H9 (cell line): ENCODE measurements around the gene BPIFB1. TPM values are rescaled to one million over a fixed set of nuclear protein-coding genes. Genes with fewer than 3 reads are reported as not detected.
A peak's percentile ranks its signal among the peaks of the same experiment; 100 is the strongest.

Experiments used
- DNase-seq: peaks from one replicate; pipeline ENCODE4 v3.0.0-alpha.2; 2017
- H2AFZ ChIP-seq: one replicate; pipeline ENCODE4 v1.6.1; 2013; ENCODE audit warnings: mild to moderate bottlenecking, low read length, control low read depth, moderate library complexity
- H2AK5ac ChIP-seq: 2 replicates; pipeline ENCODE4 v1.6.1; 2013; ENCODE audit warnings: low read length, control low read depth, mixed read lengths; ENCODE audit not compliant: insufficient read length
- H2BK120ac ChIP-seq: one replicate; pipeline ENCODE4 v1.6.1; 2013; ENCODE audit warnings: low read depth, mild to moderate bottlenecking, low read length, control low read depth, inconsistent platforms; ENCODE audit not compliant: poor library complexity, severe bottlenecking
- H2BK12ac ChIP-seq: 2 replicates; pipeline ENCODE4 v1.6.1; 2013; ENCODE audit warnings: low read length, control low read depth, mixed read lengths, low read depth; ENCODE audit not compliant: insufficient read length
- H2BK15ac ChIP-seq: 2 replicates; pipeline ENCODE4 v1.6.1; 2013; ENCODE audit warnings: low read depth, low read length, control low read depth
- H2BK20ac ChIP-seq: one replicate; pipeline ENCODE4 v1.6.1; 2013; ENCODE audit warnings: low read depth, mild to moderate bottlenecking, low read length, control low read depth, inconsistent platforms; ENCODE audit not compliant: poor library complexity, severe bottlenecking
- H2BK5ac ChIP-seq: 2 replicates; pipeline ENCODE4 v1.6.1; 2013; ENCODE audit warnings: low read length, control low read depth, mixed read lengths; ENCODE audit not compliant: insufficient read length
- H3K14ac ChIP-seq: 2 replicates; pipeline ENCODE4 v1.6.1; 2013; ENCODE audit warnings: low read length, control low read depth; ENCODE audit not compliant: insufficient read depth
- H3K18ac ChIP-seq: 2 replicates; pipeline ENCODE4 v1.6.1; 2013; ENCODE audit warnings: low read depth, mild to moderate bottlenecking, mixed read lengths, low read length, control low read depth; ENCODE audit not compliant: insufficient read length
- H3K23ac ChIP-seq: 2 replicates; pipeline ENCODE4 v1.6.1; 2013; ENCODE audit warnings: low read length, control low read depth, mixed read lengths, low read depth; ENCODE audit not compliant: insufficient read length
- H3K23me2 ChIP-seq: 2 replicates; pipeline ENCODE4 v1.6.1; 2013; ENCODE audit warnings: low read depth, mild to moderate bottlenecking, mixed read lengths, low read length, control low read depth; ENCODE audit not compliant: insufficient read length, poor library complexity, severe bottlenecking
- H3K27ac ChIP-seq: 2 replicates; pipeline ENCODE4 v1.5.1; 2013; ENCODE audit warnings: low read length, control low read depth, mixed read lengths, low read depth; ENCODE audit not compliant: insufficient read length
- H3K27me3 ChIP-seq: 2 replicates; pipeline ENCODE4 v1.6.1; 2013; ENCODE audit warnings: low read length, control low read depth, inconsistent platforms; ENCODE audit not compliant: insufficient read depth
- H3K4ac ChIP-seq: 2 replicates; pipeline ENCODE4 v1.6.1; 2013; ENCODE audit warnings: low read depth, mild to moderate bottlenecking, control low read depth, inconsistent platforms, low read length, moderate library complexity
- H3K4me1 ChIP-seq: 2 replicates; pipeline ENCODE4 v1.6.1; 2013; ENCODE audit warnings: low read length, control low read depth, inconsistent platforms; ENCODE audit not compliant: insufficient read depth
- H3K4me2 ChIP-seq: 2 replicates; pipeline ENCODE4 v1.6.1; 2013; ENCODE audit warnings: low read length, control low read depth, mixed read lengths; ENCODE audit not compliant: insufficient read length, insufficient read depth
- H3K56ac ChIP-seq: 2 replicates; pipeline ENCODE4 v1.6.1; 2013; ENCODE audit warnings: low read depth, mild to moderate bottlenecking, mixed read lengths, low read length, control low read depth; ENCODE audit not compliant: insufficient read length
- H3K79me1 ChIP-seq: 2 replicates; pipeline ENCODE4 v1.6.1; 2013; ENCODE audit warnings: low read depth, mild to moderate bottlenecking, moderate library complexity, low read length, control low read depth, inconsistent platforms; ENCODE audit not compliant: insufficient read depth, poor library complexity, severe bottlenecking
- H3K79me2 ChIP-seq: 2 replicates; pipeline ENCODE4 v1.6.1; 2013; ENCODE audit warnings: low read length, control low read depth, inconsistent platforms; ENCODE audit not compliant: insufficient read depth
- H3K9ac ChIP-seq: 2 replicates; pipeline ENCODE4 v1.6.1; 2013; ENCODE audit warnings: low read length, control low read depth, mixed read lengths; ENCODE audit not compliant: insufficient read length; ENCODE audit errors: extremely low read depth
- H3K9me3 ChIP-seq: one replicate; pipeline ENCODE4 v1.6.1; 2013; ENCODE audit warnings: low read depth, low read length, inconsistent platforms; ENCODE audit not compliant: control insufficient read depth
- H3T11ph ChIP-seq: one replicate; pipeline ENCODE4 v1.6.1; 2013; ENCODE audit warnings: mild to moderate bottlenecking, low read length, control low read depth, inconsistent platforms
- H4K20me1 ChIP-seq: one replicate; pipeline ENCODE4 v1.6.1; 2013; ENCODE audit not compliant: control insufficient read depth, insufficient read length, insufficient read depth
- H4K5ac ChIP-seq: 2 replicates; pipeline ENCODE4 v1.6.1; 2013; ENCODE audit warnings: low read depth, mild to moderate bottlenecking, mixed read lengths, low read length, control low read depth; ENCODE audit not compliant: insufficient read length
- H4K8ac ChIP-seq: replicated peaks from 2 replicates; pipeline ENCODE4 v1.6.1; 2013; ENCODE audit warnings: low read length, control low read depth, mixed read lengths, low read depth; ENCODE audit not compliant: insufficient read length
- H4K91ac ChIP-seq: 2 replicates; pipeline ENCODE4 v1.6.1; 2013; ENCODE audit warnings: low read depth, mild to moderate bottlenecking, moderate library complexity, mixed read lengths, low read length, control low read depth; ENCODE audit not compliant: insufficient read length
- H3K27ac Mint-ChIP-seq, 3 experiments: 2 replicates in 2 of 3; 3 replicates in 1 of 3; pipeline ENCODE4 v1.8.0; 2020 to 2021; ENCODE audit warnings: mixed read lengths in 3 of 3, mild to moderate bottlenecking in 1 of 3, moderate library complexity in 1 of 3
- H3K27me3 Mint-ChIP-seq: 2 replicates; pipeline ENCODE4 v1.8.0; 2021; ENCODE audit warnings: low read depth, mild to moderate bottlenecking, moderate library complexity, mixed read lengths
- H3K36me3 Mint-ChIP-seq, 3 experiments: 2 replicates in 2 of 3; 3 replicates in 1 of 3; pipeline ENCODE4 v1.8.0; 2020 to 2021; ENCODE audit warnings: low read depth in 3 of 3, mixed read lengths in 3 of 3; ENCODE audit not compliant: insufficient read depth in 1 of 3
- H3K4me1 Mint-ChIP-seq, 2 experiments: 2 replicates each; pipeline ENCODE4 v1.8.0; 2020; ENCODE audit warnings: mixed read lengths in 2 of 2
- H3K4me3 Mint-ChIP-seq, 2 experiments: 2 replicates in 1 of 2; 3 replicates in 1 of 2; pipeline ENCODE4 v1.8.0; 2020 to 2021; ENCODE audit warnings: mild to moderate bottlenecking in 2 of 2, mixed read lengths in 2 of 2, moderate library complexity in 1 of 2
- H3K9me3 Mint-ChIP-seq, 2 experiments: 2 replicates in 1 of 2; 3 replicates in 1 of 2; pipeline ENCODE4 v1.8.0; 2020; ENCODE audit warnings: mild to moderate bottlenecking in 2 of 2, mixed read lengths in 2 of 2, moderate library complexity in 1 of 2
- CTCF ChIP-seq: fragments of 200-600 bp; sonication (generic); conservative IDR thresholded peaks from 3 replicates; pipeline ENCODE4 v1.8.0; 2021; ENCODE audit warnings: antibody characterized with exemption, mild to moderate bottlenecking
- WGBS: extraction: QIAGEN DNeasy Blood & Tissue Kit; methylation state at CpG from one replicate; pipeline ENCODE4 v1.1.7; 2013; ENCODE audit warnings: missing lambda C conversion rate, low lambda C conversion rate, mixed read lengths; ENCODE audit not compliant: insufficient read length; ENCODE audit errors: extremely low coverage; 5-methylcytosine and 5-hydroxymethylcytosine counted together
- total RNA-seq: library from RNA; stranded (reverse); gene quantifications from 2 replicates; pipeline ENCODE4 v1.2.1, GENCODE V29; 2021

BPIFB1 gene
- total RNA-seq, 1 experiment from 2014 or later: not detected

GRCh38 chr20:33308668-33309067, 25.7 kb downstream of the BPIFB1 start:
- Histone ChIP-seq H2AK5ac (no peak overlapping the region), H2BK5ac (no peak overlapping the region), H3K4me2 (no peak overlapping the region), H3K23me2 (no peaks in the 10 kb centered on the region), H2AFZ (no peak overlapping the region), H4K8ac (no peak overlapping the region), H3K4me1 (no peaks in the 10 kb centered on the region), H3K9me3 (no peaks in the 10 kb centered on the region), H3K4ac (no peak overlapping the region), H3K9ac (no peak overlapping the region), H4K5ac (no peak overlapping the region), H3K27ac (no peak overlapping the region), H2BK15ac (no peak overlapping the region), H4K20me1 (no peaks in the 10 kb centered on the region), H3K56ac (no peak overlapping the region), H3K18ac (no peak overlapping the region), H4K91ac (no peak overlapping the region), H3K27me3 (no peaks in the 10 kb centered on the region), H3K14ac (no peak overlapping the region), H3K23ac (no peak overlapping the region), H3K79me2 (no peaks in the 10 kb centered on the region), H2BK20ac (no peak overlapping the region), H2BK120ac (no peak overlapping the region), H2BK12ac (no peak overlapping the region), H3T11ph (no peak overlapping the region), H3K79me1 (no peaks in the 10 kb centered on the region)
- Mint-ChIP-seq H3K4me3 (no peak overlapping the region), H3K27ac (peak overlapping the region in 1 of 3 experiments; percentile 17; a peak in 2 of 7 replicates), H3K9me3 (peaks cover 0 to 3% of the 10 kb centered on the region in 2 experiments; a peak in 2 of 5 replicates), H3K27me3 (peaks cover 1% of the 10 kb centered on the region; the same call in 1 of the 2 replicates), H3K4me1 (peaks cover 3% of the 10 kb centered on the region in 2 experiments; a peak in 2 of 4 replicates), H3K36me3 (no peaks in the 10 kb centered on the region)
- DNase-seq: no peak
- no peak for TF ChIP-seq CTCF
- WGBS: 100% methylated on average over 1 of the region's 2 CpGs
